CD4-positive, alpha-beta T cell (primary cell): ENCODE measurements around the gene RETREG3. TPM values are rescaled to one million over a fixed set of nuclear protein-coding genes. Genes with fewer than 3 reads are reported as not detected.
"Not testable (repeated sequence)": the region's sequence is repeated elsewhere in the genome, so short reads cannot be mapped to it uniquely, and the experiment has no call there.

Experiments
- ATAC-seq: fragments of 200-7000 bp; cut with Tn5 transposase; one replicate; pipeline ENCODE4 v1.10.0; 2022; ENCODE audit warnings: mild to moderate bottlenecking; ENCODE audit not compliant: poor library complexity
- CTCF ChIA-PET: fragments of 350-600 bp; sonication (Branson Sonifier 250); formaldehyde crosslinking; loops from one replicate; lab custom pipeline; 2021; ENCODE audit warnings: antibody characterized with exemption, inconsistent platforms; lab: Charles Lee
- POLR2A ChIA-PET: fragments of 350-600 bp; sonication (Branson Sonifier 250); formaldehyde crosslinking; loops from one replicate; lab custom pipeline; 2021; ENCODE audit warnings: antibody characterized with exemption, inconsistent platforms; lab: Charles Lee
- DNase-seq, 14 experiments: peaks; one replicate each; pipeline ENCODE4 v3.0.0-alpha.2; 2013 to 2020; ENCODE audit warnings: mixed read lengths in 2 of 14
- H3K27ac ChIP-seq, 2 donors: one replicate each; pipeline versions ENCODE4 v1.5.1 to v1.7.0; 2013; ENCODE audit warnings: low read length in 2 of 2, low read depth in 1 of 2, mild to moderate bottlenecking in 1 of 2
- H3K27me3 ChIP-seq, 2 experiments: 1 replicate in 1 of 2; 2 replicates in 1 of 2; pipeline versions ENCODE4 v1.6.1 to v1.7.0; 2013; ENCODE audit warnings: low read length in 2 of 2, control low read depth in 1 of 2, mild to moderate bottlenecking in 1 of 2, moderate library complexity in 1 of 2; ENCODE audit not compliant: insufficient read depth in 2 of 2, control insufficient read depth in 1 of 2
- H3K36me3 ChIP-seq: one replicate; pipeline ENCODE4 v1.6.1; 2013; ENCODE audit warnings: low read length, control low read depth; ENCODE audit not compliant: insufficient read depth
- H3K4me1 ChIP-seq: one replicate; pipeline ENCODE4 v1.6.1; 2013; ENCODE audit warnings: low read length, control low read depth; ENCODE audit not compliant: insufficient read depth
- H3K4me3 ChIP-seq: one replicate; pipeline ENCODE4 v1.5.1; 2013; ENCODE audit warnings: mild to moderate bottlenecking, low read length, moderate library complexity
- H3K9me3 ChIP-seq, 2 experiments: 1 replicate in 1 of 2; 2 replicates in 1 of 2; pipeline versions ENCODE4 v1.6.1 to v1.7.0; 2013; ENCODE audit warnings: low read length in 2 of 2, mild to moderate bottlenecking in 2 of 2, control low read depth in 1 of 2, moderate library complexity in 1 of 2; ENCODE audit not compliant: control insufficient read depth in 1 of 2, insufficient read depth in 1 of 2
- H3K27ac Mint-ChIP-seq: one replicate; pipeline ENCODE4 v1.8.0; 2020; ENCODE audit warnings: mixed read lengths
- H3K27me3 Mint-ChIP-seq: one replicate; pipeline ENCODE4 v1.8.0; 2021; ENCODE audit warnings: mixed read lengths
- H3K36me3 Mint-ChIP-seq: one replicate; pipeline ENCODE4 v1.8.0; 2021; ENCODE audit warnings: low read depth, mixed read lengths
- H3K4me1 Mint-ChIP-seq: one replicate; pipeline ENCODE4 v1.8.0; 2021; ENCODE audit warnings: low read depth, mixed read lengths
- H3K4me3 Mint-ChIP-seq: one replicate; pipeline ENCODE4 v1.8.0; 2020; ENCODE audit warnings: mild to moderate bottlenecking, mixed read lengths
- H3K9me3 Mint-ChIP-seq: one replicate; pipeline ENCODE4 v1.8.0; 2020; ENCODE audit warnings: mixed read lengths
- intact Hi-C, 2 experiments: fragments of 100-400 bp; cut with DNase I in 1 of 2; cut with micrococcal nuclease in 1 of 2; formaldehyde crosslinking; loops; one replicate each; pipeline versions ENCODE4 v1.15.1 to v1.9.0; 2023 to 2025; cut with DNase I, micrococcal nuclease
- total RNA-seq, 174 experiments: library from RNA in 2 of 174; stranded (reverse) in 2 of 174; gene quantifications; one replicate each; pipeline ENCODE4 v1.2.3 and lab custom pipeline; 2021 to 2026
- TF ChIP-seq, protein P1 (sequence below): fragments of 200-600 bp; IDR thresholded peaks from one replicate; pipeline ENCODE4 v1.8.0; 2022; ENCODE audit warnings: antibody characterized with exemption, mild to moderate bottlenecking

The RETREG3 gene
- total RNA-seq, 2 experiments from 2014 or later: 46.7 to 48.7 TPM

DNA sequence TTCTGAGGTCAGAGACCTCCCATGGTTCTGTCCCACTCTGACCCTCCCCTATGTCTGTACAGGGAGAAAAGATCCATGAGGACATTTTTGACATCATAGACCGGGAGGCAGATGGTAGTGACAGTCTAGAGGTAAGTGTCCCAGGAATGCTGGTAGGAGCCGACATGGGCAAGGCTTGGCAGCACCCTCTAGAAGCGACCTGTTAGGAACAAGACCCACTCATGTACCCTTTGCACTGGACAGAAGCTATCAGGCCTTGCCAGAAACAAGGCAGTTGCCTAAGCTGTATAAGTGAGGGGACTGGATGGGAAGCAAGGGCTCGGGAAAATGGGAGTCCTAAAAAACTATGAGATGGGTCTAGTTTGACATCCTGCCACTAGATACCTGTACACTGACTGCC, 2.8 kb upstream of the RETREG3 start:
- DNase-seq (no peak), ATAC-seq (no peak)
- H3K27ac ChIP-seq: no peak overlapping the region
- peak overlapping the region; percentile 76 for H3K4me3 Mint-ChIP-seq
- no peaks in the 10 kb centered on the region for H3K27me3 Mint-ChIP-seq
- H3K4me1 ChIP-seq: peaks cover 19% of the 10 kb centered on the region
- H3K27me3 ChIP-seq: no peaks in the 10 kb centered on the region
- ChIA-PET CTCF (no interaction called here), POLR2A (interaction anchor here (0.8 to 0.9 kb wide), 2 partner anchors 45 to 223 kb away, joined by 3 read pairs; no protein-coding TSS in a partner anchor)
- peaks cover 55% of the 10 kb centered on the region for H3K36me3 Mint-ChIP-seq
- H3K27ac Mint-ChIP-seq: no peak overlapping the region
- peaks cover 33% of the 10 kb centered on the region for H3K36me3 ChIP-seq
- intact Hi-C loops: no loop called here
- H3K9me3 ChIP-seq: no peaks in the 10 kb centered on the region
- TF ChIP-seq, protein P1, sequence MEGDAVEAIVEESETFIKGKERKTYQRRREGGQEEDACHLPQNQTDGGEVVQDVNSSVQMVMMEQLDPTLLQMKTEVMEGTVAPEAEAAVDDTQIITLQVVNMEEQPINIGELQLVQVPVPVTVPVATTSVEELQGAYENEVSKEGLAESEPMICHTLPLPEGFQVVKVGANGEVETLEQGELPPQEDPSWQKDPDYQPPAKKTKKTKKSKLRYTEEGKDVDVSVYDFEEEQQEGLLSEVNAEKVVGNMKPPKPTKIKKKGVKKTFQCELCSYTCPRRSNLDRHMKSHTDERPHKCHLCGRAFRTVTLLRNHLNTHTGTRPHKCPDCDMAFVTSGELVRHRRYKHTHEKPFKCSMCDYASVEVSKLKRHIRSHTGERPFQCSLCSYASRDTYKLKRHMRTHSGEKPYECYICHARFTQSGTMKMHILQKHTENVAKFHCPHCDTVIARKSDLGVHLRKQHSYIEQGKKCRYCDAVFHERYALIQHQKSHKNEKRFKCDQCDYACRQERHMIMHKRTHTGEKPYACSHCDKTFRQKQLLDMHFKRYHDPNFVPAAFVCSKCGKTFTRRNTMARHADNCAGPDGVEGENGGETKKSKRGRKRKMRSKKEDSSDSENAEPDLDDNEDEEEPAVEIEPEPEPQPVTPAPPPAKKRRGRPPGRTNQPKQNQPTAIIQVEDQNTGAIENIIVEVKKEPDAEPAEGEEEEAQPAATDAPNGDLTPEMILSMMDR: no peak
- no peak overlapping the region for H3K4me3 ChIP-seq
- H3K4me1 Mint-ChIP-seq: peaks cover 24% of the 10 kb centered on the region
- no peaks in the 10 kb centered on the region for H3K9me3 Mint-ChIP-seq

DNA sequence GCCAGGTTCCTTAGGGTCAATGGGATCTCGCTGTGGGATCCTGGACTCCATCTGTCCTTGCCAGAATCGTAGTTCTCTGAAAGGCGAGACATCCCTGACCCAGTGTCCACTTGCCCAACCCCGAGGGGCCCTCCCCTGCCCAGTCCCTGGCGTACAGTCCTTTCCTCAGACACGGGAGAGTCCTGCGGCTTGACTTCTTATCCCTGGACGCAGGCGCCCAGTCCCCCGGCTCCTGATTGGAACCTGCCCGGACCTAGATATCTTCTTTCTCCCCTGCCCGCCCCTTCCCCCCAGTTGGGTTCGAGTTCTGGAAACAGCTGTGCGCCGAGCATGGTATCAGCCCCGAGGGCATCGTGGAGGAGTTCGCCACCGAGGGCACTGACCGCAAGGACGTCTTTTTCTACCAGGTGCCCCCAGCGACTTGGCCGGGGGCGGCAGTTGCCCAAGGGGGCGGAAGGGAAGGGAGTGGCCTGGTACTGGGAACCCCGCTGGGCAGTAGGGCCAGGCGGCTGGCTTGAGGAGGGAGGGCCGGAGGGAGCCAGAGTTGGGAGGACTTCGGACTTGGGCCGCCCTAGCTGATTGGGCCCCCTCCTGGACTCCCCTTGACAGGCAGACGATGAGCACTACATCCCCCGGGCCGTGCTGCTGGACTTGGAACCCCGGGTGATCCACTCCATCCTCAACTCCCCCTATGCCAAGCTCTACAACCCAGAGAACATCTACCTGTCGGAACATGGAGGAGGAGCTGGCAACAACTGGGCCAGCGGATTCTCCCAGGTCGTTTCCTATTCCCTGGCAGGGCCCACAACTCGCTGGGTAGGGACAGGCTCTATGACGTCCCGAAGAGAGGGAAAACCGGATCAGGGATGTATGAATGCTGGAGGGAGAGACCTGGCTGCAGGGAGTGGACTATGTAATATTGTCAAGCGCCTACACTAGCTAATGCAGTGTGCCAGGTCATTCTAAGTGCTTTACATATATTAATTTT, 934 bp upstream of the RETREG3 start:
- ATAC-seq, H3K27me3 Mint-ChIP-seq, H3K27me3 ChIP-seq, H3K9me3 ChIP-seq, H3K9me3 Mint-ChIP-seq: not testable (repeated sequence)
- H3K27ac Mint-ChIP-seq: peak overlapping the region; percentile 97
- ChIA-PET POLR2A (interaction anchor here (0.5 to 2.8 kb wide), 31 partner anchors 8 to 921 kb away, joined by 3 to 42 read pairs (median 4); partner anchors contain the start of genes CAVIN1, CNTD1, COA3 and DHX58), CTCF (interaction anchor here (0.7 to 3.0 kb wide), 4 partner anchors 32 to 153 kb away, joined by 3 to 26 read pairs (median 3); partner anchors contain the start of gene PSMC3IP)
- peaks cover 36% of the 10 kb centered on the region for H3K4me1 ChIP-seq
- H3K36me3 Mint-ChIP-seq: peaks cover 60% of the 10 kb centered on the region
- H3K36me3 ChIP-seq: peaks cover 36% of the 10 kb centered on the region
- peak overlapping the region in 1 of 2 donors; percentile 38 for H3K27ac ChIP-seq
- intact Hi-C loops: loop anchor here (1.0 to 2.0 kb wide), 4 partner anchors 43 to 221 kb away; partner anchors contain the start of gene MLX (in 1 of the 2)
- H3K4me3 ChIP-seq: peak overlapping the region; percentile 100
- H3K4me3 Mint-ChIP-seq: peak overlapping the region; percentile 100
- peaks cover 43% of the 10 kb centered on the region for H3K4me1 Mint-ChIP-seq
- DNase-seq: peak in 3 of 14 experiments; percentile 2 to 14 (median 7)

DNA sequence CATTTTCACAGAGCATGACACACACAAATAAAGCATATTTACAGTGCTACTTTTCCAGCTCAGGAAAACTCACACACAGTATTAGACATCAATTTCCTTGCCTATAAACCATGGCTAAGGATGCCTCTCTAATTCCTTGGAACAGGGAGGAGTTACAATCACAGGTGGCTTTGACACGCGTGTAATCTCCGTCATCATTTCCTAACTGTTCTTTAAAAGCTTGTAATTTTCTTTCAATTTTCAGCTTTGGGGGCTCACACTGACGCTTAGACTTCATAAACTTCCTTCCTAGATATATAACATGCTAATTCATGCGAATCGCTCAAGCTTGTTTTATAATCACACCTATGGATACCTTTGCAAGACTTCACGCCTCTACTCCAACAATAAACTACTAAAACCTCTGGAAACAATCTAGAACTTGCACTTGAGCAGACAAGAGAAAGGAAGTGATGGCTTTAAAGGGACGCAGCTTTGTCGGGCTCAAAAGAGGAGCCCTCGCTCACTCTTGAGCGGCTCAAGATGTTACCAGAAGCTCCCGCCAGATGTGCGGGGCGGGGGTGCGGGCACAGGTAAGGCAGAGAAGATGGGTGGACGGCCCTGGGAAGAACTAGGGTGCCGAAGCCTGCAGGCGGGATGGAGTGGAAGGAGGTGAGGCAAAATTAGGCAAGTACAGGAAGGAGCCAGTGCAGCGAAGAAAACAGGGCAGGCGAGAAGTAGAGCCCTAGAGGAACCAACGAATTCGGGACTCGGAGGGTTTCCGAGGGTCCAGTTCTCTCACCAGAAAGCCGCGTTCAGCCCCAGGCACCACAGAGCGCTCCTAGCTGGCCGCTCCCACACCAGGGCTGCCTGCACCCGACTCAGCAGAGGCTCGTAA, 631 bp downstream of the RETREG3 start:
- peak in 9 of 14 experiments; percentile 2 to 49 (median 14) for DNase-seq
- Histone ChIP-seq H3K4me3 (peak overlapping the region; percentile 100), H3K36me3 (peaks cover 25% of the 10 kb centered on the region), H3K4me1 (peaks cover 42% of the 10 kb centered on the region), H3K27ac (peak overlapping the region; percentile 92 to 96), H3K9me3 (no peaks in the 10 kb centered on the region), H3K27me3 (no peaks in the 10 kb centered on the region)
- H3K4me1 Mint-ChIP-seq: peaks cover 57% of the 10 kb centered on the region
- H3K27me3 Mint-ChIP-seq: no peaks in the 10 kb centered on the region
- ChIA-PET POLR2A (interaction anchor here (0.7 to 2.8 kb wide), 38 partner anchors 10 to 919 kb away, joined by 3 to 42 read pairs (median 4); partner anchors contain the start of genes BECN1, CAVIN1, CNTD1 and COA3), CTCF (interaction anchor here (0.6 to 3.0 kb wide), 6 partner anchors 31 to 877 kb away, joined by 3 to 26 read pairs (median 4); partner anchors contain the start of genes PSMC3IP and RPL27)
- peak; percentile 57 for ATAC-seq
- intact Hi-C loops: loop anchor here (1.0 to 2.0 kb wide), 4 partner anchors 42 to 222 kb away; partner anchors contain the start of gene MLX (in 1 of the 2)
- H3K27ac Mint-ChIP-seq: peak overlapping the region; percentile 97
- no peaks in the 10 kb centered on the region for H3K9me3 Mint-ChIP-seq
- H3K4me3 Mint-ChIP-seq: peak overlapping the region; percentile 100
- TF ChIP-seq, protein P1: no peak
- peaks cover 62% of the 10 kb centered on the region for H3K36me3 Mint-ChIP-seq
